Fibroblast of villous mesenchyme (primary cell): Measurements from ENCODE around the gene TAB2. TPM values are rescaled to one million over a fixed set of nuclear protein-coding genes. Genes with fewer than 3 reads are reported as not detected.

Source experiments
- DNase-seq: peaks from one replicate; pipeline ENCODE4 v3.0.0-alpha.2; 2010; ENCODE audit warnings: low read depth
- H3K4me3 ChIP-seq: 2 replicates; pipeline ENCODE4 v1.5.1; 2011; ENCODE audit warnings: low read depth, mild to moderate bottlenecking, low read length
- CTCF ChIP-seq: IDR thresholded peaks from 2 replicates; pipeline ENCODE4 v1.5.1; 2012; ENCODE audit warnings: low read depth, mild to moderate bottlenecking, low read length; ENCODE audit not compliant: insufficient read depth
- total RNA-seq: library from RNA; depleted of rRNA; stranded (reverse); fragments of >200 nt; gene quantifications from 2 replicates; pipeline ENCODE4 v1.2.3, GENCODE V29; 2012

The TAB2 gene
- total RNA-seq, 1 donor: 36.3 TPM

DNA sequence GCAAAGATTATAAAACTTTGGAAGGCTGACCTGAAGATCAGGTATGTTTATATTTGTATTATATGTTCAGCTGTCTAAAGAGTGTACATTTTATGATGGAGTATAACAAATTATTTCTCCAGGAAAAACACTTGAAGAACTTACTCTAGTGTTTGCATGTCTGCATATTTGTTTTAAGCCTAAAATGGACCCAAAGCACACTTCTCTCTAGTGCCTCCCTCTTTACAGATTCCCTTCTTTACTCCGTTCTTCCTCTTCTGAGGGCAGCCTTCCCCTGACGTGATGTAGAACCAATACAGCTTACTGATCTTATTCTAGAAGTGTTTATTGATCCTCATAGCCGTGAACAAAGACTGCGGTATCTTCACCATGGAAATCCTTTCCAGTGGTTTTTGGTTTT is 96.5 kb downstream of the TAB2 start:
- no peak for DNase-seq
- no peak for TF ChIP-seq CTCF
- H3K4me3 ChIP-seq: no peak overlapping the region

DNA sequence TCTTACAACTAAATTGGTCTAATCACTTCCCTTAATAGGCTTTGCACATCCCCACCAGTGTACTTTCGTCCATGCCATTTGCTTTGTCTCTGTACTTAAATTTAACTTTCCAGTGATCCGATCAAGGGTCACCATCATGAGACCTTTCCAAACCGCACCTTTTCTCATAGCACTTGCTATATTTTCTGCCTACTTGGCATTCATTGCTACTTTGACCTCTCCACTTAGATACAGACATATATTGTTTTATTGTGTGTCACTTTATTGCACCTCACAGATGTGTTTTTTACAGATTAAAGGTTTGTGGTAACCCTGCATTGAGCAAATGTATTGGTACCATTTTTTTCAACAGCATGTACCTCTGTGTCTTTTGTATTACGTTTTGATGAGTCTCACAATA is 97.3 kb downstream of the TAB2 start:
- no peak for DNase-seq
- no peak for TF ChIP-seq CTCF
- H3K4me3 ChIP-seq: no peak overlapping the region

GRCh38 chr6:149419696-149420404 is 102.3 kb downstream of the TAB2 start:
- no peak for TF ChIP-seq CTCF
- H3K4me3 ChIP-seq: no peak overlapping the region
- DNase-seq: no peak

GRCh38 chr6:149421132-149421531 is 103.6 kb downstream of the TAB2 start:
- DNase-seq: no peak
- no peak overlapping the region for H3K4me3 ChIP-seq
- TF ChIP-seq CTCF: no peak

- H3K4me3 ChIP-seq: no peak overlapping the region
- no peak for TF ChIP-seq CTCF
- DNase-seq: no peak
These were observed 105.1 kb downstream of the TAB2 start for GRCh38 chr6:149422581-149422980.

- DNase-seq: no peak
- no peak overlapping the region for H3K4me3 ChIP-seq
- TF ChIP-seq CTCF: no peak
These were observed 106.5 kb downstream of the TAB2 start for GRCh38 chr6:149423964-149424440.

- H3K4me3 ChIP-seq: no peak overlapping the region
- no peak for DNase-seq
- no peak for TF ChIP-seq CTCF
These were observed 107.7 kb downstream of the TAB2 start for GRCh38 chr6:149425224-149425623.
